HepG2 (cell line): Measurements from ENCODE around the gene KHNYN. TPM values are rescaled to one million over a fixed set of nuclear protein-coding genes. Genes with fewer than 3 reads are reported as not detected.

ENCODE experiments used
- AKAP8 ChIP-seq: sonication (generic); formaldehyde crosslinking; IDR thresholded peaks from 2 replicates; pipeline ENCODE4 v1.5.1; 2020; ENCODE audit warnings: mild to moderate bottlenecking, missing genetic modification reagents
- ARID4A ChIP-seq: sonication (generic); formaldehyde crosslinking; IDR thresholded peaks from 2 replicates; pipeline ENCODE4 v1.5.0; 2020; ENCODE audit warnings: mild to moderate bottlenecking, missing genetic modification reagents, borderline replicate concordance
- FOXA3 ChIP-seq: IDR thresholded peaks from 2 replicates; pipeline ENCODE4 v1.6.1; 2016; ENCODE audit warnings: missing genetic modification reagents, missing compliant biosample characterization
- NFAT5 ChIP-seq: sonication (generic); formaldehyde crosslinking; IDR thresholded peaks from 2 replicates; pipeline ENCODE4 v1.4.0; 2020; ENCODE audit warnings: missing genetic modification reagents
- NR2C2 ChIP-seq: sonication (generic); formaldehyde crosslinking; IDR thresholded peaks from 2 replicates; pipeline ENCODE4 v1.4.0; 2020; ENCODE audit warnings: missing genetic modification reagents, mild to moderate bottlenecking, moderate library complexity, borderline replicate concordance
- ZMAT3 ChIP-seq: sonication (generic); formaldehyde crosslinking; conservative IDR thresholded peaks from 2 replicates; pipeline ENCODE4 v1.7.0; 2021; ENCODE audit warnings: missing genetic modification reagents
- polyA plus RNA-seq, 8 experiments: library from polyadenylated mRNA; depleted of rRNA in 3 of 8; stranded (reverse) in 7 of 8; unstranded in 1 of 8; fragments of >200 nt; fragmentation: Illumina TruSeq in 4 of 8; extraction: Trizol in 4 of 8; gene quantifications; 2 replicates each; pipeline versions ENCODE4 v1.2.1 to v1.2.3, GENCODE V29; 2011 to 2016; ENCODE audit warnings: low read depth in 4 of 8, missing spikeins in 1 of 8, mixed read lengths in 1 of 8; ENCODE audit not compliant: insufficient read depth in 1 of 8
- total RNA-seq, 5 experiments: library from RNA; depleted of rRNA; stranded (reverse); fragments of >200 nt; fragmentation: Illumina TruSeq; extraction: Trizol; gene quantifications; 2 replicates each; pipeline ENCODE4 v1.2.3, GENCODE V29; 2016; ENCODE audit warnings: low read depth in 1 of 5

KHNYN gene
- total and polyA plus RNA-seq, 2 of the 13 experiments (the other 11 are each of a cell fraction or from before 2014, with no cell fraction given), result 52.8 to 75.7 TPM

- TF ChIP-seq NFAT5 (CRISPR knock-in tag), result 0 out of 2 replicates have a peak, but pooled peaks have one; percentile 40
- peak; percentile 60; the same call in 1 of the 2 replicates for TF ChIP-seq ZMAT3 (CRISPR knock-in tag)
- no peak for TF ChIP-seq FOXA3 (CRISPR knock-in tag)
- no peak for TF ChIP-seq ARID4A (CRISPR knock-in tag)
- TF ChIP-seq AKAP8 (CRISPR knock-in tag), result no peak; the same call in 1 of the 2 replicates
- TF ChIP-seq NR2C2 (CRISPR knock-in tag), result no peak
These were observed 7.4 kb downstream of the KHNYN start (continued) for GRCh38 chr14:24437020-24437735.
